Stimulated activated naive CD4-positive, alpha-beta T cell treated with Interleukin-2 at 50 U/mL for 16 hours (primary cell): ENCODE results near the gene TMEM132D.

Source experiments
- DNase-seq: peaks from one replicate; lab custom pipeline; 2025; lab: John Stamatoyannopoulos, UW

The TMEM132D gene

DNA sequence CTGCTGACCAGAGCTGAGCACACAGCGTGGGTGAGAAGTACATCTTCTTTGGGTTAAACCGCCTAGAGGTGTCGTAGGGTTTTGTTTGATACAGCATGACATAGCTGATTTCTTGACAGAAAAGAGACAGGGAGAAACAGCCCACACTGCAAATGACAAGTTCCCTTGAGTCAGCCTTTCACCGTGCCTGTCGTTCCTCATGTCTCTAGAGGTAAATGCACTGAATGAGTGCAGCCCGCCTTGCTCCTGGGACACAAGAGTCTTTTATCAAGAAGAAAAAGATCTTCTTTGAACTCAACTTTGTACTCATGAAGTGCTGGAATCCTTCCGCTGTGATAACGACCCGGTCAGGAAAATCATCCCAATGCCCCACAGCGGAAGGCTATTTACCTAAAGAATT lies 77.6 kb downstream of the TMEM132D start:
- DNase-seq, result no peak

DNA sequence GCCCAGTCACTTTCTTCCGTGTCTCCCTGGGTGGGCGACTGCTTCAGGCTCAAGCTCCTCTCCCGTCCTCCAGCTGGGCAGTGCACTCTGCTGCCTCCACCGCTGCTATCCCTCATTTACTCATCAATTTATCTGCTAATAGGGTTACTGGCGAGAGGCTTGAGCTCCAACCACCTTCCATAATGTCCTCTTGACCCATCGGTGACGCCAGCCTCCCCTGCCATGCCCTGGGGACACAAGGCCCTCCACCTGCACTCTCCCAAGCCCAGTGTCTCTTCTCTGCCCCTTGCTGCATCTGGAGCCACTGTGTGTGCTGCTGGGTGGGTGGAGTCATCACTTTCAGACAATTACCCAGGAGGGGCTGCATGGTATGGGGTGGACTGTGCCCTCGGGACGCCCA lies 78.5 kb downstream of the TMEM132D start:
- no peak for DNase-seq

DNA sequence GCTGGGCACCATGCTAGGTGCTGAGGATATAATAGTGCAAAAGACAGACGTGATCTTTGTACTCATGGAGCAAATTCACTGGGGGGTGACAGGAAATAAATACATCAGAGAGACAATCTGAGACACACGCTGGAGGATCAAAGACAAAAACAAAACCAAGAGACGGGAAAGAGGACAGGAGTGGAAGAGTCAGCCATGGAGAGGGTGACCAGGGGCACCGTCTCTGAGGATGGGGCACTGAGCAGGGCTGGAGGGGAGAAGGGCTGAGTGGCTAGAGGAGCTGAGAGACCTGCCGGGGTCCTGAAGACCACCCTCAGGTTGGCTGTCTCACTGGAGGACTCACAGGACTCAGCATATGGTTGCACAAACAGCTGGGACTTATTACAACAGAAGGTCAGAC lies 81.9 kb downstream of the TMEM132D start:
- no peak for DNase-seq

DNA sequence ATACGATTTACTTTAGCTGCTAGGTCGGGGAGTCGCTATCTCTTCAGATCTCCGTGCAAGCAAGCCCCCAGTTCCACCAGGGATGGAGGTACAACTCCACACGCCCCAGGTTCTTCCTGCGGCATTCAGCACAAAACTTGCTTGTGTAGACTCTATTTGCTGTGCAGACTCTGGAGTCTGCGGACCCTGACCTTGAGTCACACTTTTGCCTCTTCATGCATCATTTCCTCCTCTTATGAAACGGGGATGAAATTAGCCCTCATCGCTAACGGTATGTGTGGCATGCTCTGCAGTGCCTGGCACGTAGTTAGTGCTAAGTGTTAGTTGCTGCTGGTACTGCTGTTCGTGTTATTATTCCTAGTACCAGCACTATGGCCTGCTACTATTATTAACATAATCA lies 84.4 kb downstream of the TMEM132D start:
- no peak for DNase-seq

DNA sequence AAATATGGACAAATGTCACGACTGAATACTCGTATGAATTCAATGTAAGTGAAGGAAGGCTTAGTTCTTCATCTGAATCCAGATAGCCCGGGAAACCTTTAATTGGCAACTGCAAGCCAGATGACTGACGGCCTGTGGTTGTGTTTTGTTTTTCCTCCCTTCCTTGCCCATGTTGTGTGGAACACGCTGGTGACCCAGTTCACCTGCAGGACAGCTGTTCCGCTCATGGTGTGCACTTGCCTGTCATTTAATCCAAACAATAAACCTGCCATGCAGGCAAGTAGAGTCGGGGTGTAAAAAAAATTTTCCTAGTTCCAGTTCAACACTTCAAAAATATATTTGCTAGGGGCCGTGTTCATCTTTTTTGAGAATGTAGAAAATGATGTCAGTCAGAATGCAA lies 88.0 kb downstream of the TMEM132D start:
- no peak for DNase-seq

DNA sequence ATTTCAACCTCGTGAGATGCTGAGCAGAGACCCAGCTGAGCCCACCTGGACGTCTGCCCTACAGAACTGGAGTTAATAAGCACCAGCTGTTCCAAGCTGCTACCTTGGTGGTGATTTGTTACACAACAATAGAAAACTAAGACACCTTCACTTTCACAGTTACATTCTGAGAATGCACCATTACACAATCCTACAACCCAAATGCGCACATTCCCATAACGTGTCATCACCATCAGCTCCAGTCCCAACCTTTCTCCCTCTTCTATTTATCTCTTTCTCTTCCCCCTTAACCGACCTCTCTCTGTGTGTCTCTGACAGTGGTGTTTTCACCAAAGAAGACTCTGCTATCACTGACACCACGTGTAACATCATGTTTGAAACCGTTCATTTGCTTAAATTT lies 91.9 kb downstream of the TMEM132D start:
- no peak for DNase-seq

DNA sequence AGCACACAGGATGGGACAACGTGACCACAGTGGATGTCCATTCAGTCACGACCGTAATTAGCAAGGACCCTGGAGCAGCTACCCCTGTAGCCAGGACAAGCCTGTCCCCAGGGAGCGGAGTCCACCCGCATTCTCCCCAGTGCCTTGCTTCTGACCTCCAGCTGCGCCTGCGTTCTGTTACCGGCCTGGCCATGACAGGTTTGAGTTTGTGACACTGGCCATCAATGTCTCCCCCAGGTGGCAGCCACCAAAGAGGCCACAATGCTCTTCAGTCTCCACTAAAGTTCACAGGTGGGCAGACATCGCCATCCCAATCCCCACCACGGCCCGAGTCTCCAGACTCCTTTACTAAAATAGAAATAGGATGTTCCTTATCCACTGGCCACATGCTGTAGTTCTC lies 96.7 kb downstream of the TMEM132D start:
- DNase-seq, result no peak

DNA sequence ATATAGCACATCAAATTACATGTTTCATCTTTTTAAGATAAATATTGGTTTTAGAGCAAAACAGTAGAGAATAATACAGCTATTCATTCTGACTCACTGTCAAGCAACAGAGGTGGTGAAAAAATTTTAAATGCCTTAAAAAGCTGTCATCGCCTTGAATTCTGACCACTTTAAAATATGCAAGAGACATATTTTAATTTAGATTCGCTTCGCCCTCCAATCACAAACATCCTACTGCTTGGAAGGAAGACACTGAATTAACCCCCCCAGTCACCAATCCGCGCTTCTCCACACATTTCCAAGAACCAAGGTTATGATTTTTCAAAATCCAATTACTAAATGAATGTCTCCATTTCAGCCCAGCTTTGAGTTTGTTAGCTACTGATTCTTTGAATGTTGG lies 112.4 kb downstream of the TMEM132D start:
- no peak for DNase-seq

DNA sequence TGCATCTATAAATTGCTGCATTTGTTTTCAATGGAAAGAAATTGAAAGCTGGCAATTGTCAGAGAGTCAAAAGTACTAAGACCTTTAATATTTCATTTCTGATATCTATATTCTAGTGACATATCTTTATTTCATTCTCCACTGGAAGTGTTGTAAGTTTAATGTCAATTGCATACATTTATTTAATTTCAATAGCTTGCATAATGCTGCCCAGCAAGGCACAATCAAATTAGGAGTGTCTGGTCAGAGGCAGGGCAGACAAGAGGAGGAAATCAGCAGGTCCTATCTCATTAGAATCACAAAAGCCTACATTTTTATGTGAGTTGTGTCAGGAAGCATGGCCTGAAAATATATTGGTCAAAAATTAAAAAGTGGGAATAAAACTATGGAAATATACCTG lies 112.9 kb downstream of the TMEM132D start:
- no peak for DNase-seq

DNA sequence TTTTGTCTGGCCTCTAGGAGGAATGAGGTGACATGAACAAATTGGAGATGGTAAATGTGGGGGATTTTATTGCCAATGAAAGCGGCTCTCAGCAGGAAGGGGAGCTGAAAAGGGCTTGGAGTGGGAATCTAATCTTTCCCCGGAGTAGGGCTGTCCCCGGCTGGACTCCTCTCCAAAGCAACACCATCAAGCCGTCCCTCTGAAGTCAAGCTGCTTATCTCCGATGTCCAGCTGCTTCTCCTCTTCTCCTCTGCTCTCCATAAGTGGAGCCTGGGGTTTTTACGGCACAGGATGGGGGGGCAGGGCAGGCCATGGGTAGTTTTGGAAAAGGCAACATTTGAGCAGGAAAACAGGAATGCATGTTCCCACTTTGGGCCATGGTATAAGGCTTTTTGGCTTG lies 113.5 kb downstream of the TMEM132D start:
- DNase-seq, result no peak

DNA sequence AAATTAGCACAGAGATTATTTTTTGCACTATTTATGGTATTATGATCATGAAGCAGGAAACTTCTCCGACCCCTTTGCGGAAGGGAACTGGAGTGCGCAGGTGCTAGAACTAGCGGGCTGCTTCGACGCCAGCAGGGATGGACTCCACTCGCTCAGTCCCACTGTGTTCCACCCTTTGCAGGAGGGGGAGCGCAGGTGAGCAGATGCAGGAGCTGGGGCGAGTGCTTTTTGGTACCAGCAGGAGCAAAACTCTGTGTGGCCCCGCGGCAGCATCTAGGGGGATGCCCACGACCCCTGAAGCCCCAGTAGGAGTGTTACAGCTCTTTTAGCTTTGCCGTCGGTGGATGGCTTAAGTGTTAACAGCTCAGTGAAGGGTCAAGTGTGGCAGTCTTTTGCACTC lies 113.9 kb downstream of the TMEM132D start:
- no peak for DNase-seq

DNA sequence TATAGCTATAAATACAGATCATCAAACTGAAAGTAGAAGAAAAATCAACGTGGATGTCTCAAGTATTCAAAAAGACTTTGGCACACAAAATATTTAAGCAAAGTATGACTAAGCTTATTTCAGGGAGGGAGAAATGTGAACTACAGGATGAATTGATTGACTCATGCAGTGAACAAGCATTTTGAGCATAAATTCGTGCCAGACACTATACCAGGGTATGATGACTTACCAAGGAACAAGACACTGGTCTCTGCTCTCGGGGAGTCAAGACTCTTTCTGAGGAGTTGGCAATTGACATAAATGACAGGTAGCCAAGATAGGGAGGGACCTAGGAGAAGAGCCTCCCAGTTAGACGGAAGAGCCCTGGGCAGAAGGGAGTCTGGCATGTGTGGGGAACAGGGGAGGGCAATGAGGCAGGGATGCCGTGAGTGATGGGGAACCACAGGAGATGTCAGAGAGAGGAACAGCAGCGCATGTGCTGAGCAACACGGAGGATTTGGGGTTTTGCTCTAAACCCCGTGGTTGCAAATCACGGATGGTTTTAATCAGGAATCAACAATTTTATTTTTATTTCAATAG lies 115.2 kb downstream of the TMEM132D start:
- no peak for DNase-seq

DNA sequence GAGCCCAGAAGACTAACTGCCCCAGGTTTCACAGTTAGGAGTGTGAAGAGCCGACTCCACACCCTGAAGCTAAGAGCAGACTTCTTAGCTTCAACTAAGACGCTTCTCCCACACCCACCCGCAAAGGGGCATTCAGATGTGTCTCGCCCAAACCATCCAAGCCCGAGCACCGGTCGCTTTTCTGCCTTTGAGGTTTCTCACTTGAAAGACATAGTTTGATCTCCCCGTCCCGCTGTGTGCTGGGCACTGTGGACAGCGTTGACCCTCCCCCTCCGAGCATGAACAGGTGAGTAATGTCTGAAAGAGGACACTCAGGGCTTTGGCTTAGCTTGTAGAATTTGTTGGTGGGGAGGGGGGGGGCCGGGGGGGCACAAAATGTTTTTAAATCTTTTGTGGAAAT lies 123.8 kb downstream of the TMEM132D start:
- no peak for DNase-seq

DNA sequence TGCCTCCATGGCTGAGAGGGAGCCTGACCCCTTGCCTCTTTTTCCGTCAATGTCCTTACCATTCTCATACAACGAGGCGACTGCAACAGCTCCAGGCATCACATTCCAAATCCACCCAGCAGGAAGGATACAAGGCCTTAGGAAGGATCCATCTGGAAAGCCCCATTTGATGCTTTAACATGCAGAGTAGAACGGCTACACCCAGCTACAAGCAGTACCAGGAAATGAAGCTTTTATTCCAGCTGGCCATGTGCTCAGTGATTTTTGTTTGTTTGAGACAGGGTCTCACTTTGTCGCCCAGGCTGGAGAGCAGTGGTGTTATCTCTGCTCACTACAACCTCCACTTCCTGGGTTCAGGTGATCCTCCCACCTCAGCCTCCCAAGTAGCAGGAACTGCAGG lies 124.8 kb downstream of the TMEM132D start:
- no peak for DNase-seq

DNA sequence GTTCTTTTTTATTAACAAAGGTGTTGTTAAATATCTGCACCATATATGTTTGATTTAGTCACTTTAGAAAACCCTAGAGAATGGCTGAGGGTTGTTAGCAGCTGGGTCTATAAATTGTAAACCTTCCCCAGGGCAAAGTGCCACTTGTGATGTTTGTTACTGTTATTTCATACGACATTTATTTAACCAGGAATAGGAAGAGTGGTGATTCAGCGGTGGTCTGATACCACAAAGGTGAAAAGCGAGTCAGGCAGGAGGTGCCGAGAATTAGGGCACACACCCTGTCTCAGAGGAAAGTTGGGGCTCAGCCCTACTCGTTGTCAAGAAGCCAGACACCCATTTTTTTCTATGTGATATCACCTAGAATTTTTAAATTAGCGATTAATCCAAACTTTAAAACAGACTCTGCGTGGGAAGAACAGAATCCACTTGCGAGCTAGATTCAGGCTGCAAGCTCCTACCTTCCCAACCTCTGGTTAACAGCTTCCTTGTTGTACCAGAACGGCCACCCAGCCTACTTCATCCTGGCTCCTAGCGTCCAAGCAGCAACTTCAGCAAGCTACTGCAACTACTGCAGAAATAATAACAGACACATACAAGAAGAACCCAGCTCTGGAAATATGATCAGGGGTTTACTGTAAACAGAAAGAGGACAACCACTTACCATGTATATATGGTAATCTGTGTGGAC lies 126.7 kb downstream of the TMEM132D start:
- no peak for DNase-seq

DNA sequence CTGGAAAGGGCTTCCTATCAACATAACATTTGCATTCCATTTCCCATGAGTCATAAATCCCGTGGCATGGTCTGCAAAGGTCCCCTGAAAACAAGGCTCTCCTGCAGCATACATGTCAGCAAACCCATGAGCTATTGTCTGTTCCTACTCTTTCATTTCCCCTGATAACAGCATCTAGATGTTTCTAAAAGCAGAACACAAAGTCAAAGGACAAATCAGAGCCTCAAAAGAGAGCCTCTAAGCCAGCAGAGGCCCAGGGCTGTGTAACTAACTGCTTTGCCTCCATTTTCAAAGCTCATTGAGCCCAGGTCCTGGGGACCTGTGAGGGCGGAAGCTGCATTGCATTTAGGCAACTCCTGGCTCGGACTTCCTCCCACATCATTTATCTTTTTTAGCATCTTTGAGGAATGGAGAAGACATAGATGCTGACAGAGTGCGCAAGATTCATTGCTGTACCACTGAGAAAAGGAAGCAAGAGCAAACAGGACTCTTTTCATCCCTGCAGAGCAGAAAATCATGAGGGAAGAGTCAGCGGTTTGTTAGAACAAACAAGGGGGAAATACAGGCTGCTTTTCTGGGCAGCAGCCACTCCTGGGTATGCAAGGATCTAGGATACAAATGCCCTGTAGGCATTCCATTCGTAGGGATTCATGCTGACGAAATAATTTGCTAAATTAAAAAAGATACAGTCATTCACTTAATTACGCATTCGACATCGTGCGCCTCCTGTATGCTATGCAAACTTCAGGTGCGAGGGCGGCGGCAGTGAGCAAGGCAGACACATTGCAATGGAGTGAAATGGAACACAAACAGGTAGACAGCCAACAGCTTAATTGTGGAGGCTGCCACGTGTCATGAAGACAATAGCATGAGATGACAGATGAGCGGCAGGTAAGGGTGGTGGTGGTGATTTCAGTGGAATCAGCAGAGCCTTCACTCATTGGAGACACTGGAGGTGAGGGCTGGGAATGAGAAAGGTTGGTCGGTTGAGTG lies 131.0 kb downstream of the TMEM132D start:
- DNase-seq, result no peak

DNA sequence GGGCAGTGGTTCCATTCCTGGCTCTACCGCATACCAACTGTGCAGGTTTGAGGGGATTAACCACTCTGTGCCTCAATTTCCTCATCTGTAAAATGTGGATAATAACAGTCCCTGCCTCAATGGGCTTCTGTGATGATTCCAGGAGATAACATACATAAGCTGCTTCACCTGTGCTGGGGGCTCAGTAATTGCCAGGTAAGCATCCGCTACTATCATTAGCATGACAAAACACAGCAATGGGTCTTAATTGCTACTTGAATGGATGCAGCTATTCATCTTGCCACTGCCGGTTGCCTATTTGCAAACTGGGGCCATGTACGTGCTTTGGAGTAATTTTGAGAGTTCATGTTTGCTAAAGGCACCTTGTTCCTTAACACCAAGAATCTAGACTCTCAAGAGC lies 132.6 kb downstream of the TMEM132D start:
- no peak for DNase-seq

DNA sequence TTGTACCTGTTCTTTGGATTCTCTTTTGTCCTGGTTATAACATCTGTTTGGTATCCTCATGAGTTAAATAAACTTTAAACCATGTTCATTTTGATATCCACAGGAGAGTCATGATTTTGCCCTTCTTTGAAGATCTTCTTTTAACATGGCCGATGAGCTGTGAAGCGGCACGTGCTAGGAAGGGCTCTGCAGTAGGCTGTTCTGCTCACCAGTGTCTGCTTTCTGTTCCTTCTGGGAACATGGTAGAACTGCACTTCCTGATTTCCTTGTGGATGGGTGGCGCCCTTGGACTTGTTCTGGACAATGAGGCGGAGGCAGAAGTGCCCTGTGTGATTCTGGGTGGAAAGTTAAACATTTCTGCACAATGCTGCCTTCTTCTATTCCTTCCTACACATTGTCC lies 138.1 kb downstream of the TMEM132D start:
- DNase-seq, result no peak

DNA sequence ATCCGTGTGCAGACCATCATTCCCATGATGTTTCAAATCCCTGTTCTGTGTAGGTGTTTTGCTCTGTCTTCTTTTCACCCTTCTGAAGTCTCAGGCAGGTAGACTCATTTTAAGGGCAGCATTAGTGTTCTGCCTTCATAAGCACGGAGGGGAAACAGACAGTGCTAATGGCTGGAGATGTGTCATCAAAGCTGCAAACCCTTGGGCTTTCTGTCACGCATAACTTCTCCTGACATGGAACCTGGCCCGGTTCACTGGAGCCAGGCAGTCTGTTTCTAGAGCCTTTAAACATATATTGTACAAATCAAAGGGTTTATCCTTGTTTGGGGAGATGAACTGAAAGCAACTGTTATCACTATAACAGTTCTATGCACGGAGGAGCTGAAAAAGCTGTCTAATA lies 141.4 kb downstream of the TMEM132D start:
- no peak for DNase-seq

DNA sequence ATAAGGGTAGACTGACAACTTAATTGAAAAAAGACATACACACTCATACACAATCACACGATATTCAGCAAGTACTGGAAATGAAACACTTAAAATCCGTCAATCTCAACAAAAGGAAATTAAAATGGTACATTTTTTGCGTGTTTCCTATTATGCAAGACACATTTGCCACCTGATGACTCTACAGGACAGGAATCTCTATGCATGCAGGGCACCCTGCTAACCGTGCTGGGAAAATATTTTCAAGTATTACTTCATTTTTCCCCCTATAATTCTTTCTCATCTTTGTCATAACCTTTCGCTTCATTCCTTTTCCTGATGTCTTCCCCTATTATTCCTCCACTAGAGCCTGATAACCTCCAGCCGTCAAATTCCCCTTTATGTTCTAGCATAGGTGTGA lies 150.2 kb downstream of the TMEM132D start:
- no peak for DNase-seq

DNA sequence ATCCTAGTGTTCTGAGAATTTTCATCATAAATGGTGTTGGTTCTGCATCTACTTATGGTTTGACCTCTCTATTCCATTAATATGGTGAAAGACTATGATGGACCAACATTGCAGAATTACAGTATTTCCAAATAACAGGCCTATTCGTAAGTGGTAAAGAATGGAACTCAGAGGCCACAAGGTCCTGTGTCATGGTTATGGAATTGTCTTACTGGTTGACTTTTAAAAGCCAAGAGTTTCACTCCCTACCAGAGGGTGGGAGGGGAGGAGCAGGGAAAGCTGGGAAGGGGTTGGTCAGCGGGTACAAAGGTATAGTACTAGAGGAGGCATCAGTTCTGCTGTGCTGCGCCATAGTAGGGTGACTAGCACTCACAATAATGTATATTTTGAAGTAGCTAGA lies 153.4 kb downstream of the TMEM132D start:
- DNase-seq, result no peak

DNA sequence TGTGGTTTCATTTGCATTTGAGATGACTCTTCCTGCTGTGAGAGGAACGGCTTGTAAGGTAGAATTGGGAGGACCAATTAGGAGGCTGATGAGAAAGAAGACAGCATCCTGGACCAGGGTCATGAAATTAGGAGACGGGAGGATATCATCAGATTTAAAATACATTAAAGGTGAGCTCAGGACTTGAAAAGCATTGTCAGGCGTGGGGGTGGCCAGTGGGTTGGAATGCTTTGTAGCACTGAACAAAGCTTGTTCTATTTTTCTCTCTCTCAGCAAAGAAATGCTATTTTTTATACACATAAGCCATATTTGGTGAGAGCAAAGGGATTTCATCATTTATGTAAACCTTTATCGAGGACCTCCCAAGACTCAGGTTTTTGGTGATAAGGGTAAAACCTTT lies 157.5 kb downstream of the TMEM132D start:
- DNase-seq, result no peak

DNA sequence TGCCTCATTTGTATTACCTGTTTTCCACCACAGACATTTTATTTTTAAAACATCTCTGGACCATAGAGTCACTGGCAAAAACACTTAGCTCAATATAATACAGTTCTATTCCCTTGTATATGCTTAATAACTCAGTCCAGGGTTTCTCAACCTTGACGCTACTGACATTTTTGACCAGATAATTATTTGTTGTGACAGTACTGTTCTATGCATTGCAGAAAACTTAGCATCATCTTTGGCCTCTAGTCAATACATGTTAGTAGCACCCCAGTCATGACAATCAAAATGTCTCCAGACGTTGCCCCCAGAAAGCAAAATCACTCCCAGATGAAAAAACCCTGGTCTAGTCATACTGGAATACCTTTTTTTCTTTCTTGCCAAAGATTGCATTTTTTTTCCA lies 174.7 kb downstream of the TMEM132D start:
- DNase-seq, result no peak
